Trophoblast cell (in vitro differentiated cells and primary cell): ENCODE measurements around the gene DDRGK1.

Experiments used
- DNase-seq, 2 donors: peaks; one replicate each; pipeline ENCODE4 v3.0.0-alpha.2; 2016
- H2AFZ ChIP-seq: 2 replicates; pipeline ENCODE4 v1.6.1; 2013; ENCODE audit warnings: low read length, moderate library complexity, mild to moderate bottlenecking; ENCODE audit not compliant: insufficient read depth, poor library complexity
- H2AK5ac ChIP-seq: 2 replicates; pipeline ENCODE4 v1.6.1; 2013; ENCODE audit warnings: mild to moderate bottlenecking, low read length
- H2BK120ac ChIP-seq: 2 replicates; pipeline ENCODE4 v1.6.1; 2013; ENCODE audit warnings: low read length, mild to moderate bottlenecking, moderate library complexity; ENCODE audit not compliant: insufficient read depth, poor library complexity
- H2BK12ac ChIP-seq: 2 replicates; pipeline ENCODE4 v1.6.1; 2013; ENCODE audit warnings: mild to moderate bottlenecking, low read length, moderate library complexity
- H2BK5ac ChIP-seq: 2 replicates; pipeline ENCODE4 v1.6.1; 2013; ENCODE audit warnings: low read length, low read depth, moderate library complexity, mild to moderate bottlenecking; ENCODE audit not compliant: poor library complexity
- H3K14ac ChIP-seq: 2 replicates; pipeline ENCODE4 v1.6.1; 2013; ENCODE audit warnings: mild to moderate bottlenecking, low read length
- H3K18ac ChIP-seq: 2 replicates; pipeline ENCODE4 v1.6.1; 2013; ENCODE audit warnings: mild to moderate bottlenecking, low read length
- H3K23ac ChIP-seq: 2 replicates; pipeline ENCODE4 v1.6.1; 2013; ENCODE audit warnings: low read length
- H3K27ac ChIP-seq: 2 replicates; pipeline ENCODE4 v1.5.1; 2013; ENCODE audit warnings: low read depth, mild to moderate bottlenecking, inconsistent platforms, low read length, moderate library complexity
- H3K27me3 ChIP-seq: 2 replicates; pipeline ENCODE4 v1.6.1; 2013; ENCODE audit warnings: inconsistent platforms, mild to moderate bottlenecking, low read length, moderate library complexity; ENCODE audit not compliant: insufficient read depth
- H3K36me3 ChIP-seq, 2 experiments: 1 replicate in 1 of 2; 2 replicates in 1 of 2; pipeline ENCODE4 v1.6.1; 2013; ENCODE audit warnings: low read length in 2 of 2, mild to moderate bottlenecking in 2 of 2, moderate library complexity in 1 of 2; ENCODE audit not compliant: insufficient read depth in 2 of 2, control insufficient read depth in 1 of 2
- H3K4ac ChIP-seq: 2 replicates; pipeline ENCODE4 v1.6.1; 2013; ENCODE audit warnings: low read depth, mild to moderate bottlenecking, low read length, moderate library complexity
- H3K4me1 ChIP-seq, 2 experiments: 1 replicate in 1 of 2; 2 replicates in 1 of 2; pipeline ENCODE4 v1.6.1; 2013; ENCODE audit warnings: low read length in 2 of 2, mild to moderate bottlenecking in 2 of 2, moderate library complexity in 1 of 2; ENCODE audit not compliant: insufficient read depth in 2 of 2, control insufficient read depth in 1 of 2
- H3K4me2 ChIP-seq: 2 replicates; pipeline ENCODE4 v1.6.1; 2013; ENCODE audit warnings: inconsistent platforms, mild to moderate bottlenecking, low read length, moderate library complexity
- H3K4me3 ChIP-seq: 2 replicates; pipeline ENCODE4 v1.5.1; 2013; ENCODE audit warnings: mild to moderate bottlenecking, low read depth, low read length, inconsistent platforms
- H3K79me1 ChIP-seq: one replicate; pipeline ENCODE4 v1.6.1; 2013; ENCODE audit warnings: low read length
- H3K79me2 ChIP-seq: 2 replicates; pipeline ENCODE4 v1.6.1; 2013; ENCODE audit warnings: low read length, mild to moderate bottlenecking; ENCODE audit not compliant: control insufficient read depth, insufficient read depth, poor library complexity
- H3K9ac ChIP-seq: 2 replicates; pipeline ENCODE4 v1.6.1; 2013; ENCODE audit warnings: mild to moderate bottlenecking, low read length
- H3K9me3 ChIP-seq: 2 replicates; pipeline ENCODE4 v1.6.1; 2013; ENCODE audit warnings: low read depth, mild to moderate bottlenecking, control low read depth, inconsistent platforms, low read length; ENCODE audit not compliant: insufficient read depth
- H4K12ac ChIP-seq: 2 replicates; pipeline ENCODE4 v1.6.1; 2013; ENCODE audit warnings: low read depth, mild to moderate bottlenecking, low read length, moderate library complexity
- H4K8ac ChIP-seq: 2 replicates; pipeline ENCODE4 v1.6.1; 2013; ENCODE audit warnings: low read depth, mild to moderate bottlenecking, low read length, moderate library complexity
- H4K91ac ChIP-seq: one replicate; pipeline ENCODE4 v1.6.1; 2013; ENCODE audit warnings: low read depth, mild to moderate bottlenecking, low read length, moderate library complexity
- WGBS: extraction: QIAGEN DNeasy Blood & Tissue Kit; methylation state at CpG from one replicate; pipeline ENCODE4 v1.1.7; 2013; ENCODE audit warnings: missing lambda C conversion rate; ENCODE audit not compliant: insufficient read length, insufficient coverage; ENCODE audit errors: extremely low coverage; 5-methylcytosine and 5-hydroxymethylcytosine counted together

Gene DDRGK1

DNA sequence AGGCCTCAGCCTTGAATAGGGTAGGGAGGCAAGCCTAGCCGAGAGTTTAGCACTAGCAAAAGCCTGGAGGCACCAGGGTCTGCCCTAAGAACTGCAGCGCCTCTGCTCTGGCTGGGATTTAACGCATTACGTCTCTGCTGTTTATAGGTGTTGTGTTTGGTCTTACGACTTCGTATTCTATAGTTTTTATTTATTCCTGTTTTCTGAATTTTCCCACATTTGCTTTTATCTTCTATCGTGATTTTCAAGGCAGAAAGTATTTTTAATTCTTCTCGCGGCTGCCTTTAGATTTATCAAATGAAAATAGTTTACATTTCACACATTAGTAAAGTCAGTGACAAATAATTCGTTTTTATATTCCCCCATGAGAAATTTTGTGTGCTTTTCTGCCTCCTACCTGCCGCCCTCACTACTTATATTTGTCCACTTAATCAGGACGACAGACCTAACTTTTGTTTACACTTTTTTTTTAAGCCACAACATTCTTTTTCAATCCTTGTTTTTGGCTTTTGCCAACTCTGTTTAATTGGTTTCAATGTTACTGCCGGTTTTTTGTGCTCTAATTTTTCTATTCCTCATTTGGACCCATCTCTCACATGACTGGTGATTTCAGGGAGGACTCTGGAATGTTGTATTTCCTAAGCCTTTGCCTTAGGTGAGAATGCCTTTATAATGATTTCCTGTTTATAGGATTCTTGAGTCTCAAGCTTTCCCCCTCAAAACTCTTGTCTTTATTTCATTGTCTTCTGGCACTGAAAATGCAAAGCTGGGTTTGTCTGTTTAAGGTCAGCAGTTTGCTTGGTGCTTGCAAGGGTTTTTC lies 29.8 kb downstream of the DDRGK1 start:
- DNase-seq = peak; percentile 38 to 64
- H3K23ac ChIP-seq = no peak overlapping the region

DNA sequence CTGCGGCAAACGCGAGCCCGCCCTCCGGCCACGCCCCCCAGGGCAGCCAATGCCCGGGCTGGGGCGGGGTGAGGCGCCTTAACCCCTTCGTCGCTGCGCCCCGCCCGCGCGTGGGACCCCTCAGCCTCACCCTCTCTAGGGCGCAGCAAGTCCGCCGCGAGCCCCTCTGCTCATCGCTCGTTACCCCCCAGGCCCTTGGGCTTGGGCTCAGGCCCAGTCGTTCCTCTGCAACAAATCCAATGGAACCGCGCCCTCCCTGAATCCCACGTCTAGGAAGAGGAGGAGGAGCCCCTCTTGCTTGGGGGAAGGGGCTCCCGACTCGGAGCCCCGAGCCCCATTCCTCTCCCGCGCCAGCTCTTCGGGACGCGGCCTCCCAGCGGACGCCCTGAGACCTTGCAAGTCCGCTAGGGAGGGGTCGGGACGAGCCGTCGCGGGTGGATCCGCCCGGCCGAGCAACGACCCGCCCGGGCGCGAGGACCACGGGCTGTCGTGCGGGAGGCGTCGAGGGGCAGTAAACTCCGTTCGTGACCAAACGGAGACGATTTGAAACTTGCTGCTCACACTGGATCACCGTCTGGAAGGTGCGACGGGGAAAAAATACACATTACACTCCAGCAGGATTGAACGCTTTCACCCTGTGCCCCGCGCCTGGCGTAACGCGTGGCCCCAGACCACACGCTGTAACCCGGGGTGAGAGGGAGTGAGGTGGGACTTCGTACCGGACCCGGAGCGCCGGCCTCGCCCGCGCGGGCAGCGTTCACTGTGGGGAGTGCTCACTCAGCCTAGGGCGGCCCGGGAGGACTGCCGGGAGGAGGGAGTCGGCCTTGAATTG lies 30.7 kb downstream of the DDRGK1 start:
- peak overlapping the region; percentile 71 for H4K91ac ChIP-seq
- H3K4me3 ChIP-seq = peak overlapping the region; percentile 88
- H2AK5ac ChIP-seq = peak overlapping the region; percentile 34
- H3K27me3 ChIP-seq = no peaks in the 10 kb centered on the region
- no peaks in the 10 kb centered on the region for H3K36me3 ChIP-seq
- peak overlapping the region; percentile 83 for H3K14ac ChIP-seq
- peaks cover 2 to 4% of the 10 kb centered on the region in 2 experiments for H3K4me1 ChIP-seq
- H3K4me2 ChIP-seq = peak overlapping the region; percentile 97
- H3K4ac ChIP-seq = peak overlapping the region; percentile 2
- H2BK120ac ChIP-seq = peak overlapping the region; percentile 12
- no peak overlapping the region for H3K23ac ChIP-seq
- peak overlapping the region; percentile 31 for H2BK12ac ChIP-seq
- H2BK5ac ChIP-seq = peak overlapping the region; percentile 67
- H4K8ac ChIP-seq = peak overlapping the region; percentile 77
- H4K12ac ChIP-seq = peak overlapping the region; percentile 55
- H3K79me1 ChIP-seq = peaks cover 16% of the 10 kb centered on the region
- DNase-seq = peak; percentile 59 to 80
- H3K9me3 ChIP-seq = no peaks in the 10 kb centered on the region
- peak overlapping the region; percentile 73 for H3K9ac ChIP-seq
- H3K79me2 ChIP-seq = peaks cover 7% of the 10 kb centered on the region
- no CpG with 5 or more reads among the region's 84 CpGs for WGBS
- H2AFZ ChIP-seq = peak overlapping the region; percentile 89
- H3K27ac ChIP-seq = peak overlapping the region; percentile 46
- peak overlapping the region; percentile 13 for H3K18ac ChIP-seq

More for the DNA sequence above, 29.8 kb downstream of the DDRGK1 start:
- Histone ChIP-seq H3K4me1 (peaks cover 2 to 4% of the 10 kb centered on the region in 2 experiments), H3K27ac (peak overlapping the region; percentile 46), H4K12ac (peak overlapping the region; percentile 45), H3K14ac (peak overlapping the region; percentile 83), H2BK5ac (peak overlapping the region; percentile 67), H4K8ac (peak overlapping the region; percentile 77), H4K91ac (peak overlapping the region; percentile 71), H3K4ac (peak overlapping the region; percentile 2), H2BK12ac (no peak overlapping the region), H2AK5ac (peak overlapping the region; percentile 34), H2BK120ac (peak overlapping the region; percentile 12), H3K79me2 (peaks cover 7% of the 10 kb centered on the region), H3K9me3 (no peaks in the 10 kb centered on the region), H2AFZ (peak overlapping the region; percentile 89), H3K4me2 (peak overlapping the region; percentile 97), H3K79me1 (peaks cover 16% of the 10 kb centered on the region), H3K4me3 (peak overlapping the region; percentile 88), H3K27me3 (no peaks in the 10 kb centered on the region), H3K9ac (peak overlapping the region; percentile 73), H3K18ac (peak overlapping the region; percentile 13), H3K36me3 (no peaks in the 10 kb centered on the region)
- WGBS = no CpG with 5 or more reads among the region's 13 CpGs

GRCh38 chr20:3172933-3173609 lies 31.4 kb downstream of the DDRGK1 start, which contains the start of gene LZTS3:
Gene LZTS3 (minus strand): TSS chr20:3173549. CDS start chr20:3167163, 6,386 bp downstream.
- H3K4me3 ChIP-seq = peak within 1 kb of the TSS; percentile 99
- H3K9me3 ChIP-seq = no peaks in the 10 kb centered on the region
- peak within 1 kb of the TSS; percentile 94 for H4K12ac ChIP-seq
- peak within 1 kb of the TSS; percentile 31 for H2BK12ac ChIP-seq
- peak within 1 kb of the TSS; percentile 98 for H2AFZ ChIP-seq
- no peaks in the 10 kb centered on the region for H3K27me3 ChIP-seq
- no peaks in the 10 kb centered on the region for H3K36me3 ChIP-seq
- H2BK120ac ChIP-seq = peak within 1 kb of the TSS; percentile 88
- peak within 1 kb of the TSS; percentile 13 for H3K23ac ChIP-seq
- H3K4me1 ChIP-seq = peaks cover 7 to 9% of the 10 kb centered on the region in 2 experiments
- H3K4ac ChIP-seq = peak within 1 kb of the TSS; percentile 2
- H3K18ac ChIP-seq = peak within 1 kb of the TSS; percentile 95
- H2AK5ac ChIP-seq = peak within 1 kb of the TSS; percentile 88
- peak within 1 kb of the TSS; percentile 78 for H4K91ac ChIP-seq
- peak in 1 of 2 donors; percentile 26 for DNase-seq
- H2BK5ac ChIP-seq = peak within 1 kb of the TSS; percentile 67
- H3K4me2 ChIP-seq = peak within 1 kb of the TSS; percentile 97
- H3K79me2 ChIP-seq = peaks cover 7% of the 10 kb centered on the region
- peak within 1 kb of the TSS; percentile 77 for H4K8ac ChIP-seq
- peaks cover 19% of the 10 kb centered on the region for H3K79me1 ChIP-seq
- H3K27ac ChIP-seq = peak within 1 kb of the TSS; percentile 46
- WGBS = no CpG with 5 or more reads among the region's 62 CpGs
- peak within 1 kb of the TSS; percentile 90 for H3K14ac ChIP-seq
- peak within 1 kb of the TSS; percentile 89 for H3K9ac ChIP-seq
